Adrenal gland (tissue), 12 donors: ENCODE measurements around the gene TSHR. TPM values are rescaled to one million over a fixed set of nuclear protein-coding genes. Genes with fewer than 3 reads are reported as not detected.

ENCODE experiments used
- DNase-seq, 7 donors: peaks; one replicate each; pipeline ENCODE4 v3.0.0-alpha.2; 2019 to 2020
- H3K27ac ChIP-seq, 5 donors: fragments of 200-600 bp; sonication (generic) in 4 of 5; 1 replicate in 3 of 5; 2 replicates in 2 of 5; pipeline versions ENCODE4 v1.5.1 to v1.8.0; 2016 to 2020; ENCODE audit warnings: mild to moderate bottlenecking in 1 of 5
- H3K27me3 ChIP-seq: fragments of 200-600 bp; 2 replicates; pipeline ENCODE4 v1.8.0; 2021
- H3K36me3 ChIP-seq, 2 donors: fragments of 200-600 bp; replicated peaks in 1 of 2; 1 replicate in 1 of 2; 2 replicates in 1 of 2; pipeline versions ENCODE4 v1.5.1 to v1.8.0; 2018 to 2022
- H3K4me1 ChIP-seq, 2 donors: fragments of 200-600 bp; replicated peaks in 1 of 2; 1 replicate in 1 of 2; 2 replicates in 1 of 2; pipeline versions ENCODE4 v1.5.1 to v1.8.0; 2018 to 2021
- H3K4me3 ChIP-seq, 4 donors: fragments of 200-600 bp; sonication (generic) in 3 of 4; one replicate each; pipeline ENCODE4 v1.5.1; 2016 to 2018
- H3K9me3 ChIP-seq, 3 donors: fragments of 200-600 bp; sonication (generic) in 1 of 3; replicated peaks in 1 of 3; 1 replicate in 2 of 3; 2 replicates in 1 of 3; pipeline versions ENCODE4 v1.5.1 to v1.8.0; 2016 to 2021
- CTCF ChIP-seq, 6 experiments: fragments of 450-650 bp in 4 of 6; fragments of 200-600 bp in 2 of 6; sonication (generic) in 1 of 6; IDR thresholded peaks; 1 replicate in 5 of 6; 2 replicates in 1 of 6; pipeline versions ENCODE4 v1.5.1 to v1.8.0; 2016 to 2021; ENCODE audit warnings: antibody characterized with exemption in 6 of 6, mild to moderate bottlenecking in 2 of 6, moderate library complexity in 1 of 6
- POLR2A ChIP-seq, 2 donors: fragments of 450-650 bp; IDR thresholded peaks; one replicate each; pipeline ENCODE4 v1.6.1; 2017; ENCODE audit warnings: antibody characterized with exemption in 2 of 2, mild to moderate bottlenecking in 2 of 2, moderate library complexity in 1 of 2
- WGBS, 4 donors: extraction: QIAGEN DNeasy Blood & Tissue Kit in 2 of 4; methylation state at CpG; one replicate each; pipeline versions ENCODE4 v1.1.5 to v1.1.7; 2013 to 2017; 5-methylcytosine and 5-hydroxymethylcytosine counted together
- intact Hi-C, 2 donors: fragments of 100-400 bp; cut with DNase I; formaldehyde crosslinking; loops; one replicate each; pipeline versions ENCODE4 v1.14.1 to v1.15.0; 2022 to 2023
- polyA plus RNA-seq, 3 donors: library from polyadenylated mRNA; stranded (reverse); fragments of 200-250 nt in 2 of 3; fragments of 350-450 nt in 1 of 3; fragmentation: Illumina TruSeq in 1 of 3; extraction: RNeasy Lipid Tissue Mini Kit (QIAGEN cat#74804) in 1 of 3; gene quantifications; one replicate each; pipeline ENCODE4 v1.2.3, GENCODE V29; 2013 to 2014
- total RNA-seq, 9 donors: library from RNA; depleted of rRNA in 4 of 9; stranded (reverse); fragments of >200 nt in 4 of 9; fragments of 120-200 nt in 1 of 9; fragmentation: NEBNext Ultra II Directional in 1 of 9; extraction: Animal tissue kit (Norgen Biotek cat#: 25700) in 1 of 9; gene quantifications; one replicate each; pipeline versions ENCODE4 v1.1.0 to v1.2.4, GENCODE V29; 2013 to 2023
- donor health status: healthy with polysubstance abuse.
- donor health status: Bipolar disorder and iron deficiency.
- donor health status: DM: yes; HTN: yes; CAD: no.
- donor health status: DM: no; HTN: no; CAD: no.
- donor health status: DM: no; HTN: no; CAD: no.
- donor health status: DM: yes; HTN: yes; CAD: no.

The TSHR gene
- total and polyA plus RNA-seq, 12 donors = 0.06 to 5.8 (median 0.68) TPM

DNA sequence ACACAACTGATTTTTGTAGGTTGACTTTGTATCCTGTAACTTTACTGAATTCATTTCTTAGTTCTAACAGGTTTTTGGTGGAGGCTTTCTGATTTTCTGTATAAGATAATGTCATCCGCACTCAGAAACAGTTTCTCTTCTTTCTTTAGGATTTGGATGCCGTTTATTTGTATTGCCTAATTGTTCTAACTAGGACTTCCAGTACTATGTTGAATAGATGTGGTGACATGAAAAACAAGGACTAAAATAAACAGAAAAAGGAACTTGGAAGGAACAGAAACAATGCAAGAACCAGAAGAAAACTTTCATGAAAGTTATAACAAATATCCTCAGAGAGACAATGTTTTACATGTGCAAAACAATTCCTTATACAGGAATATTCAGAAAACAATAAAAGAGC lies 165.1 kb downstream of the TSHR start:
- Histone ChIP-seq H3K27ac (no peak overlapping the region), H3K4me3 (no peak overlapping the region), H3K9me3 (no peaks in the 10 kb centered on the region), H3K36me3 (no peaks in the 10 kb centered on the region), H3K4me1 (no peaks in the 10 kb centered on the region), H3K27me3 (no peaks in the 10 kb centered on the region)
- WGBS, 4 donors = 62 to 75% (median 64%) methylated on average over 2 of the region's 2 CpGs
- no peak for TF ChIP-seq POLR2A (IDR thresholded peaks at IDR 0.05)
- no peak for TF ChIP-seq CTCF (IDR thresholded peaks at IDR 0.05)
- intact Hi-C loops = no loop called here
- DNase-seq = no peak

GRCh38 chr14:81122326-81122725 lies 166.9 kb downstream of the TSHR start:
- intact Hi-C loops = no loop called here
- Histone ChIP-seq H3K9me3 (no peaks in the 10 kb centered on the region), H3K27me3 (no peaks in the 10 kb centered on the region), H3K4me1 (no peaks in the 10 kb centered on the region), H3K27ac (peak overlapping the region in 1 of 5 donors; percentile 6), H3K4me3 (no peak overlapping the region), H3K36me3 (no peaks in the 10 kb centered on the region)
- WGBS, 4 donors = 84 to 86% (median 85%) methylated on average over 3 of the region's 3 CpGs
- TF ChIP-seq POLR2A (IDR thresholded peaks at IDR 0.05) (no peak), CTCF (IDR thresholded peaks at IDR 0.05) (no peak)
- DNase-seq = no peak

GRCh38 chr14:81123811-81124210 lies 168.4 kb downstream of the TSHR start:
- no peak for TF ChIP-seq CTCF (IDR thresholded peaks at IDR 0.05)
- no peak for TF ChIP-seq POLR2A (IDR thresholded peaks at IDR 0.05)
- Histone ChIP-seq H3K4me1 (no peaks in the 10 kb centered on the region), H3K27me3 (no peaks in the 10 kb centered on the region), H3K36me3 (no peaks in the 10 kb centered on the region), H3K27ac (no peak overlapping the region), H3K4me3 (no peak overlapping the region), H3K9me3 (no peaks in the 10 kb centered on the region)
- intact Hi-C loops = no loop called here
- DNase-seq = no peak

DNA sequence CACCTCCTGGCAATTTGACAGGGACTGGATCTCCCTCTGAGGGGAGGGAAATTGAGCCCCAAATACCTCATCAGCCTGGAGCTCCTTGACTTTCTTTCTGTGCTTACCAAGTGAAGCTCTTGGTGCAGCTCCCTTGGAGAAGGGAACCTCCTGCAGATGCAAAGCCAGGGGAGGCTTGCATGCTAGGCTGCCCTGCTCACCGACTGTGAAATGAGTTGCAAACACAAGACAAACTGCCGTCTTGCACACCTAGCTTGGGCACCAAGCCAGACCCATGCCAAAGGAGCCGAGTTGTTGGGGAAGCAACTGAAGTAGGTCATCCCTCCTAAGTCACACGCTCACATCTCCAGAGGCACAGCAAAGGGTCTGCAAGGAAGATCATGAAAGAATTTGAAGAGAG lies 170.1 kb downstream of the TSHR start:
- Histone ChIP-seq H3K4me3 (no peak overlapping the region), H3K27me3 (no peaks in the 10 kb centered on the region), H3K27ac (no peak overlapping the region), H3K4me1 (no peaks in the 10 kb centered on the region), H3K9me3 (no peaks in the 10 kb centered on the region), H3K36me3 (no peaks in the 10 kb centered on the region)
- 84 to 98% (median 89%) methylated on average over 4 of the region's 4 CpGs for WGBS, 4 donors
- intact Hi-C loops = no loop called here
- TF ChIP-seq CTCF (IDR thresholded peaks at IDR 0.05) (no peak), POLR2A (IDR thresholded peaks at IDR 0.05) (no peak)
- DNase-seq = no peak
